ENCODE data around the gene TNFRSF19.

Gene TNFRSF19

GRCh38 chr13:23626700-23627099 lies 56.5 kb downstream of the TNFRSF19 start:
- Histone ChIP-seq H3K27ac (ENCODE audit: low read depth, low read length) (no peak overlapping the region), H3K4me1 (ENCODE audit: control insufficient read depth, insufficient read depth, low read length) (no peaks in the 10 kb centered on the region), H3K27me3 (ENCODE audit: control insufficient read depth, insufficient read depth, low read length) (no peaks in the 10 kb centered on the region), H3K4me3 (ENCODE audit: low read length) (no peak overlapping the region), H3K9ac (ENCODE audit: low read length) (no peak overlapping the region), H3K36me3 (ENCODE audit: control insufficient read depth, insufficient read depth, low read length) (no peaks in the 10 kb centered on the region)

- Histone ChIP-seq H3K4me1 (ENCODE audit: control insufficient read depth, insufficient read depth, low read length) (no peaks in the 10 kb centered on the region), H3K27ac (ENCODE audit: low read depth, low read length) (no peak overlapping the region), H3K36me3 (ENCODE audit: control insufficient read depth, insufficient read depth, low read length) (no peaks in the 10 kb centered on the region), H3K9ac (ENCODE audit: low read length) (no peak overlapping the region), H3K4me3 (ENCODE audit: low read length) (no peak overlapping the region), H3K27me3 (ENCODE audit: control insufficient read depth, insufficient read depth, low read length) (no peaks in the 10 kb centered on the region)
These were observed 57.2 kb downstream of the TNFRSF19 start for GRCh38 chr13:23627410-23627809.

- H3K27ac ChIP-seq (ENCODE audit: low read depth, low read length) = no peak overlapping the region
- no peaks in the 10 kb centered on the region for H3K36me3 ChIP-seq (ENCODE audit: control insufficient read depth, insufficient read depth, low read length)
- H3K27me3 ChIP-seq (ENCODE audit: control insufficient read depth, insufficient read depth, low read length) = no peaks in the 10 kb centered on the region
- H3K4me1 ChIP-seq (ENCODE audit: control insufficient read depth, insufficient read depth, low read length) = no peaks in the 10 kb centered on the region
- no peak overlapping the region for H3K4me3 ChIP-seq (ENCODE audit: low read length)
- H3K9ac ChIP-seq (ENCODE audit: low read length) = no peak overlapping the region
These were observed 58.0 kb downstream of the TNFRSF19 start for GRCh38 chr13:23628250-23628649.

DNA sequence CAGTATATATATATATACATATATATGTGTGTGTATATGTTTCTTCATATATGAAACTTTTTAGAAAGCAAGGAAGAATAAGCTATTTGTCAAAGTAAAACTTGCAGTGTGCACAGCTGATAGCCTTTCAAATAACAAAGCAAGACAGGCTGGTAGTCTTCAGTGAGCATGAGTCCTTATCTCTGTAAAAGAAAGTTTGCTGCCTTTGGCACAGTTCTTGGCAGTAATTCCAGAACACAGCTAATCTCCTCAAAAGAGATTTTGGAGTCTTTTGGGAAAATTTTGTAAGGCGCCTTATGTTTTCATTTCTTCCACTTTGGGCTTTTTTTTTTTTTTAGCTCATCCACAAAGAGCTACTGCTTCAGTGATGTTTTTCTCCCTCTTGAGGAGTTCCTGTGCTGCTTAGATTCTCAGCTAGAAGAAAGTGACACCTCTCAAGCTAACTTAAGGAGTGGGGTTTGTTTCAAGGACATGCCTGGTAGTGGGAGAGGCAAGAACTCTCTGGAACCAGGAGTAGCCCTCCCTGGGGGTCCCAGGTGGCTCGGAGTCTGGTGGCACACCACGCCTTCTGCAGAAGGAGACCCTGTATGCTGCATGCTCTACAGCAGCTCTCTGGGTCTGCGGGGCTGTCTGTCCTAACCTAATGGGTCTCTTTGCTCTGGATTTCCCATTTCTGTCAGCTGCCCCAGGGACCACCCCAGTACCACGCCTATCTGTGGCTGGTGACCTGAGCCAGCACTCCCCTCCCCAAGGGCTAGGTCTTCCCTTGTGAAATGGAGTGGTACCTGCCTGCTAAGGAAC lies 58.8 kb downstream of the TNFRSF19 start:
- Histone ChIP-seq H3K4me1 (ENCODE audit: control insufficient read depth, insufficient read depth, low read length) (no peaks in the 10 kb centered on the region), H3K4me3 (ENCODE audit: low read length) (no peak overlapping the region), H3K27me3 (ENCODE audit: control insufficient read depth, insufficient read depth, low read length) (no peaks in the 10 kb centered on the region), H3K36me3 (ENCODE audit: control insufficient read depth, insufficient read depth, low read length) (no peaks in the 10 kb centered on the region), H3K27ac (ENCODE audit: low read depth, low read length) (no peak overlapping the region), H3K9ac (ENCODE audit: low read length) (no peak overlapping the region)

GRCh38 chr13:23629566-23630272 lies 59.5 kb downstream of the TNFRSF19 start:
- Histone ChIP-seq H3K27ac (ENCODE audit: low read depth, low read length) (no peak overlapping the region), H3K9ac (ENCODE audit: low read length) (no peak overlapping the region), H3K4me3 (ENCODE audit: low read length) (no peak overlapping the region), H3K4me1 (ENCODE audit: control insufficient read depth, insufficient read depth, low read length) (no peaks in the 10 kb centered on the region), H3K36me3 (ENCODE audit: control insufficient read depth, insufficient read depth, low read length) (no peaks in the 10 kb centered on the region), H3K27me3 (ENCODE audit: control insufficient read depth, insufficient read depth, low read length) (no peaks in the 10 kb centered on the region)

DNA sequence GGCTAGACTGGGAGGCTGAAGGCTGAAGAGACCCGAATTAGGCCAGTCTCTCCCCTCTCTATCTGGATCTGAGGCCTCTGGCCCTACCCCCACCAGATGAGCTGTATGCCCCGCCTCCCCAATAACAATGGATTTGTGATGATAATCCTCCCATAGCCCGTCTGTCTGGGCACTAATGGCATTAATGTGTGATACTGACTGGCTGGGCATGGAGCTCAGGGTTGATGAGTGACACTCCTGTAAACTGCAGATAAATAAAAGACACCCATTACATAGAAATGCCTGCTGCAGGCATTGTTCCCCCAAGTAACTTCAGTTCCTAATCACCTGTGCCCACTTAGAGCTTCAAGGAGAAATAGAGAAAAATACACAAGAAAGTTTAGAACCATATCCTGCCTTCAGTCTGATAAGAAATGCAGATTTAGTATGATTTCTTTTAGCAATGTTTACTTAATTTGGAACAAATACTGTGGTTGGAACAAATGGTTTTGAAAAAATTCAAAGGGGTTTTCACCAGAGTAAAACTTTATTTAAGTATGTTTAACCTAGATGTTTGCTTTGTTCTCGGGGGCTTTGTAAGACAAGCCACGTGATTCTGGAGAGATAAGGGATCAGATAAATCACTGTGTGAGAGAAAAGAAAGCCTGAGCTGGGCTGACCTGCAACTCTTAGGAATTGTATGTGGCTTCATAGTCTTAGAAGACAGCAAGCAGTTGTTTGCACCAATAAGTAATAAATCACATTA lies 60.3 kb downstream of the TNFRSF19 start:
- Histone ChIP-seq H3K27me3 (ENCODE audit: control insufficient read depth, insufficient read depth, low read length) (no peaks in the 10 kb centered on the region), H3K9ac (ENCODE audit: low read length) (no peak overlapping the region), H3K27ac (ENCODE audit: low read depth, low read length) (no peak overlapping the region), H3K4me3 (ENCODE audit: low read length) (no peak overlapping the region), H3K4me1 (ENCODE audit: control insufficient read depth, insufficient read depth, low read length) (no peaks in the 10 kb centered on the region), H3K36me3 (ENCODE audit: control insufficient read depth, insufficient read depth, low read length) (no peaks in the 10 kb centered on the region)

- H3K4me3 ChIP-seq (ENCODE audit: low read length) = no peak overlapping the region
- H3K9ac ChIP-seq (ENCODE audit: low read length) = no peak overlapping the region
- no peaks in the 10 kb centered on the region for H3K36me3 ChIP-seq (ENCODE audit: control insufficient read depth, insufficient read depth, low read length)
- H3K27ac ChIP-seq (ENCODE audit: low read depth, low read length) = no peak overlapping the region
- no peaks in the 10 kb centered on the region for H3K4me1 ChIP-seq (ENCODE audit: control insufficient read depth, insufficient read depth, low read length)
- H3K27me3 ChIP-seq (ENCODE audit: control insufficient read depth, insufficient read depth, low read length) = no peaks in the 10 kb centered on the region
These were observed 61.3 kb downstream of the TNFRSF19 start for GRCh38 chr13:23631311-23632047.

DNA sequence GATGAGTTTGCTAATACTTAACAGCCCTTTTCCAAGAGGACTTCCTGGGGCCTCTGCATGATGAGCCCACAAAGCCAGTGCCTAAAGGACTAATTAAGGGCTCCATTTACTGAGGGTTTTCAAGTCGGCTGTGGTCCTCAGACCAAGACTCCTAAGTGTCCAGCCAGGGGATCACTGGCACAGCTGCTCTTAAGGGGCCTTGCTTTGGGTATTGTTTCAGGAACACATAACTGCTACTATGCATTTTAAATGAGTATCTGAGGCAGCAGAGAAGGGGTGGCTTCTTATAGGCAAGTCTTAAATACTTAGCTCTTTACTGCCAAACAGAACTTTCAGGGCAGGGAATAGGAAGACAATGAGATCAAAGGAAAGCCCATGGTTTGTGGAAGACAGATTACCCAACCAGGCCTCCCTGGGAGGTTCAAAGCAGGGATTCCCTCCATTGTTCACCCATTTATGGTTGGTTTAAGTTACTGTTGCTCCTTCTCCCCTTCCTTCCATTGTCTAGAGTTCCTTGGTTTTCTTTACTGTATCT lies 61.9 kb downstream of the TNFRSF19 start:
- no peak overlapping the region for H3K27ac ChIP-seq (ENCODE audit: low read depth, low read length)

DNA sequence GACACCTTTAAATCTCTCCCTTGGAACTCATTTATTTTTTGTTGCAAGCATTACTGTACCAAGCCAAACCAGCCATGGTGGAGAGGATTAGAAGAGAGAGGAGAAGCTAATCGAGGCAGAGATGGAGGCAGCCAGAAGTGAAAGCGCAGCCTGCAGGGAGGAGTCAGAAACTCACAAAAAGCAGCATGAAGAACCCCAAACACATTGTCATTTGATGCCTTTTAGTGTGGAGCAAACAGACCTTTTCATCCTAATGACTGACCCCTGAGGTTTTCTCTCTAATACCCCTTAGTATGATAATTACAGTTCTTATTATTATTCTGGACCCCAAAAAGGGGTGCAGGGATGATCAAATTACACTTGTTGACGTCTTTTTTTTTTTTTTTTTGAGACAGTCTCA lies 62.5 kb downstream of the TNFRSF19 start:
- Histone ChIP-seq H3K9ac (ENCODE audit: low read length) (no peak overlapping the region), H3K4me3 (ENCODE audit: low read length) (no peak overlapping the region), H3K27ac (ENCODE audit: low read depth, low read length) (no peak overlapping the region), H3K4me1 (ENCODE audit: control insufficient read depth, insufficient read depth, low read length) (no peaks in the 10 kb centered on the region), H3K36me3 (ENCODE audit: control insufficient read depth, insufficient read depth, low read length) (no peaks in the 10 kb centered on the region), H3K27me3 (ENCODE audit: control insufficient read depth, insufficient read depth, low read length) (no peaks in the 10 kb centered on the region)

More for the DNA sequence above, 61.9 kb downstream of the TNFRSF19 start:
- Histone ChIP-seq H3K36me3 (ENCODE audit: control insufficient read depth, insufficient read depth, low read length) (no peaks in the 10 kb centered on the region), H3K4me3 (ENCODE audit: low read length) (no peak overlapping the region), H3K4me1 (ENCODE audit: control insufficient read depth, insufficient read depth, low read length) (no peaks in the 10 kb centered on the region), H3K9ac (ENCODE audit: low read length) (no peak overlapping the region), H3K27me3 (ENCODE audit: control insufficient read depth, insufficient read depth, low read length) (no peaks in the 10 kb centered on the region)

DNA sequence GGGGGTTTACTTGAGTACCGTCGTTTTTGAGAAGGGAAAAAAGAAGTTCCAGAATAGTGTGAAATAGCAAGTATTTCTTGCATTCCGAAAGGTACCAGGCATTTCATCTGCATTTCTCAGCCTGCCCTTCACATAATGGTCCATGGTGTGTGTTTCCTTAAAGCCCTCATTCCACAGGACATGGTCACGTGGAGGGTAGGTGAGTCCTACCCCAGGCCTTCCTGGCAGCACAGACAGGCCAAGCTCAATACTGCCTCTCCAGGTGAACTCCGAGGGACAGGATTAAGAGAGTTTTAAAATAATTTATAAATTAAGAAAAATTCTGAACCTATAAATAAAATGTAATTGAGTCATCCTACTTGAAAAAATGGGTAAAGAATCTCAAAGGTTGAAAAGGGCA lies 64.7 kb downstream of the TNFRSF19 start:
- H3K27ac ChIP-seq (ENCODE audit: low read depth, low read length) = no peak overlapping the region
- no peaks in the 10 kb centered on the region for H3K27me3 ChIP-seq (ENCODE audit: control insufficient read depth, insufficient read depth, low read length)
- H3K36me3 ChIP-seq (ENCODE audit: control insufficient read depth, insufficient read depth, low read length) = no peaks in the 10 kb centered on the region
- no peak overlapping the region for H3K4me3 ChIP-seq (ENCODE audit: low read length)
- H3K9ac ChIP-seq (ENCODE audit: low read length) = no peak overlapping the region
- H3K4me1 ChIP-seq (ENCODE audit: control insufficient read depth, insufficient read depth, low read length) = peaks cover 2% of the 10 kb centered on the region

GRCh38 chr13:23636360-23636759 lies 66.1 kb downstream of the TNFRSF19 start:
- H3K27ac ChIP-seq (ENCODE audit: low read depth, low read length) = no peak overlapping the region
- H3K9ac ChIP-seq (ENCODE audit: low read length) = no peak overlapping the region
- H3K36me3 ChIP-seq (ENCODE audit: control insufficient read depth, insufficient read depth, low read length) = no peaks in the 10 kb centered on the region
- no peaks in the 10 kb centered on the region for H3K27me3 ChIP-seq (ENCODE audit: control insufficient read depth, insufficient read depth, low read length)
- peaks cover 2% of the 10 kb centered on the region for H3K4me1 ChIP-seq (ENCODE audit: control insufficient read depth, insufficient read depth, low read length)
- H3K4me3 ChIP-seq (ENCODE audit: low read length) = no peak overlapping the region

DNA sequence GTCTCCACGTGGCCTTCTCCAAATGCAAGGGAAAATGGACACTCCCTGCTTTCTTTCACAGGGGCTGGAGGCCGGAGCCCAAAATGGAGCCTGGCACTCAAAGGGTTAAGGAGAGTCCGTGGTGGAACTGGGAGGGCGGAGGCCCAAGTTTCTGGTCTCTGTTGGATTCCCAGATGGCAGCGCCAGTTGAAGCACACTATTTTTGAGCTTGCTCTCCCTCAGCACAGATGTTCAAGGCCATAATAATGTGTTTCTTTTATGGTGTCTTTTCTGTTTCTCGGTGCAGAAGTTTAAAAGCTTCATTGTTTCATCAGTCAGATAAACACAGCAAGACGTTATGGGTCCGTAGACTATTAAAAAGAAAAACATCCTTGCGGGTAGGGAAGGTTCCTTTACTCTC lies 67.6 kb downstream of the TNFRSF19 start:
- Histone ChIP-seq H3K4me3 (ENCODE audit: low read length) (no peak overlapping the region), H3K4me1 (ENCODE audit: control insufficient read depth, insufficient read depth, low read length) (peaks cover 2% of the 10 kb centered on the region), H3K36me3 (ENCODE audit: control insufficient read depth, insufficient read depth, low read length) (no peaks in the 10 kb centered on the region), H3K27ac (ENCODE audit: low read depth, low read length) (no peak overlapping the region), H3K9ac (ENCODE audit: low read length) (no peak overlapping the region), H3K27me3 (ENCODE audit: control insufficient read depth, insufficient read depth, low read length) (no peaks in the 10 kb centered on the region)

Measured in rectal smooth muscle tissue (tissue), 1 donor.